ENCODE measurements around the gene NCAM1.

NCAM1 gene

GRCh38 chr11:113073290-113073953 lies 112.2 kb downstream of the NCAM1 start (continued):
- TF ChIP-seq, protein P1, sequence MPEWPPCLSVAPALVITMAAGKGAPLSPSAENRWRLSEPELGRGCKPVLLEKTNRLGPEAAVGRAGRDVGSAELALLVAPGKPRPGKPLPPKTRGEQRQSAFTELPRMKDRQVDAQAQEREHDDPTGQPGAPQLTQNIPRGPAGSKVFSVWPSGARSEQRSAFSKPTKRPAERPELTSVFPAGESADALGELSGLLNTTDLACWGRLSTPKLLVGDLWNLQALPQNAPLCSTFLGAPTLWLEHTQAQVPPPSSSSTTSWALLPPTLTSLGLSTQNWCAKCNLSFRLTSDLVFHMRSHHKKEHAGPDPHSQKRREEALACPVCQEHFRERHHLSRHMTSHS (tag by site-specific recombination; IDR thresholded peaks at IDR 0.05): no peak
- no peak for TF ChIP-seq ZBTB17 (tag by site-specific recombination; IDR thresholded peaks at IDR 0.05)
- TF ChIP-seq, protein P2, sequence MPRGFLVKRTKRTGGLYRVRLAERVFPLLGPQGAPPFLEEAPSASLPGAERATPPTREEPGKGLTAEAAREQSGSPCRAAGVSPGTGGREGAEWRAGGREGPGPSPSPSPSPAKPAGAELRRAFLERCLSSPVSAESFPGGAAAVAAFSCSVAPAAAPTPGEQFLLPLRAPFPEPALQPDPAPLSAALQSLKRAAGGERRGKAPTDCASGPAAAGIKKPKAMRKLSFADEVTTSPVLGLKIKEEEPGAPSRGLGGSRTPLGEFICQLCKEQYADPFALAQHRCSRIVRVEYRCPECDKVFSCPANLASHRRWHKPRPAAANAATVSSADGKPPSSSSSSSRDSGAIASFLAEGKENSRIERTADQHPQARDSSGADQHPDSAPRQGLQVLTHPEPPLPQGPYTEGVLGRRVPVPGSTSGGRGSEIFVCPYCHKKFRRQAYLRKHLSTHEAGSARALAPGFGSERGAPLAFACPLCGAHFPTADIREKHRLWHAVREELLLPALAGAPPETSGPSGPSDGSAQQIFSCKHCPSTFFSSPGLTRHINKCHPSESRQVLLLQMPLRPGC (tag by site-specific recombination; IDR thresholded peaks at IDR 0.05): no peak
- no peak for TF ChIP-seq ZNF677 (tag by site-specific recombination; IDR thresholded peaks at IDR 0.05)
- TF ChIP-seq BCL11B (tag by site-specific recombination; IDR thresholded peaks at IDR 0.05; ENCODE audit: low read depth): no peak
- TF ChIP-seq KLF7 (tag by site-specific recombination; IDR thresholded peaks at IDR 0.05; ENCODE audit: borderline replicate concordance): no peak
- no peak for TF ChIP-seq ZFP3 (tag by site-specific recombination; IDR thresholded peaks at IDR 0.05; ENCODE audit: low read depth)
- TF ChIP-seq PRDM10 (tag by site-specific recombination; IDR thresholded peaks at IDR 0.05): no peak
- no peak for TF ChIP-seq ZNF37A (tag by site-specific recombination; IDR thresholded peaks at IDR 0.05)
- TF ChIP-seq GLI4 (tag by site-specific recombination; IDR thresholded peaks at IDR 0.05): no peak
- no peak for TF ChIP-seq ZNF621 (tag by site-specific recombination; IDR thresholded peaks at IDR 0.05)
- TF ChIP-seq SP2 (tag by site-specific recombination; IDR thresholded peaks at IDR 0.05): no peak
- TF ChIP-seq, protein P3, sequence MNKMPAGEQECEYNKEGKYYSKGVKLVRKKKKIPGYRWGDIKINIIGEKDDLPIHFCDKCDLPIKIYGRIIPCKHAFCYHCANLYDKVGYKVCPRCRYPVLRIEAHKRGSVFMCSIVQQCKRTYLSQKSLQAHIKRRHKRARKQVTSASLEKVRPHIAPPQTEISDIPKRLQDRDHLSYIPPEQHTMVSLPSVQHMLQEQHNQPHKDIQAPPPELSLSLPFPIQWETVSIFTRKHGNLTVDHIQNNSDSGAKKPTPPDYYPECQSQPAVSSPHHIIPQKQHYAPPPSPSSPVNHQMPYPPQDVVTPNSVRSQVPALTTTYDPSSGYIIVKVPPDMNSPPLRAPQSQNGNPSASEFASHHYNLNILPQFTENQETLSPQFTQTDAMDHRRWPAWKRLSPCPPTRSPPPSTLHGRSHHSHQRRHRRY (tag by site-specific recombination; IDR thresholded peaks at IDR 0.05): no peak
- TF ChIP-seq, protein P4, sequence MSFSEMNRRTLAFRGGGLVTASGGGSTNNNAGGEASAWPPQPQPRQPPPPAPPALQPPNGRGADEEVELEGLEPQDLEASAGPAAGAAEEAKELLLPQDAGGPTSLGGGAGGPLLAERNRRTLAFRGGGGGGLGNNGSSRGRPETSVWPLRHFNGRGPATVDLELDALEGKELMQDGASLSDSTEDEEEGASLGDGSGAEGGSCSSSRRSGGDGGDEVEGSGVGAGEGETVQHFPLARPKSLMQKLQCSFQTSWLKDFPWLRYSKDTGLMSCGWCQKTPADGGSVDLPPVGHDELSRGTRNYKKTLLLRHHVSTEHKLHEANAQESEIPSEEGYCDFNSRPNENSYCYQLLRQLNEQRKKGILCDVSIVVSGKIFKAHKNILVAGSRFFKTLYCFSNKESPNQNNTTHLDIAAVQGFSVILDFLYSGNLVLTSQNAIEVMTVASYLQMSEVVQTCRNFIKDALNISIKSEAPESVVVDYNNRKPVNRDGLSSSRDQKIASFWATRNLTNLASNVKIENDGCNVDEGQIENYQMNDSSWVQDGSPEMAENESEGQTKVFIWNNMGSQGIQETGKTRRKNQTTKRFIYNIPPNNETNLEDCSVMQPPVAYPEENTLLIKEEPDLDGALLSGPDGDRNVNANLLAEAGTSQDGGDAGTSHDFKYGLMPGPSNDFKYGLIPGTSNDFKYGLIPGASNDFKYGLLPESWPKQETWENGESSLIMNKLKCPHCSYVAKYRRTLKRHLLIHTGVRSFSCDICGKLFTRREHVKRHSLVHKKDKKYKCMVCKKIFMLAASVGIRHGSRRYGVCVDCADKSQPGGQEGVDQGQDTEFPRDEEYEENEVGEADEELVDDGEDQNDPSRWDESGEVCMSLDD (tag by site-specific recombination; IDR thresholded peaks at IDR 0.05): no peak
- no peak for TF ChIP-seq ZNF514 (tag by site-specific recombination; IDR thresholded peaks at IDR 0.05)

- no peaks in the 10 kb centered on the region for H3K9me3 ChIP-seq (ENCODE audit: control insufficient read depth, insufficient read depth, low read depth, low read length)
- POLR2A ChIA-PET: no interaction called here
- no peak overlapping the region for H3K27ac ChIP-seq (ENCODE audit: extremely low read depth, low read depth, low read length)
- H3K36me3 ChIP-seq (ENCODE audit: control insufficient read depth in 2 of 2, insufficient read depth in 1 of 2, low read length in 2 of 2): no peaks in the 10 kb centered on the region
- CTCF ChIA-PET: no interaction called here
- H3K4me3 ChIP-seq (ENCODE audit: low read depth, low read length): no peak overlapping the region
- no peaks in the 10 kb centered on the region for H3K4me1 ChIP-seq (ENCODE audit: control insufficient read depth, insufficient read depth, low read length)
- TF ChIP-seq ZNF48 (tag by site-specific recombination; IDR thresholded peaks at IDR 0.05): no peak
- TF ChIP-seq ZIC2 (tag by site-specific recombination; IDR thresholded peaks at IDR 0.05): no peak
- TF ChIP-seq, protein P5, sequence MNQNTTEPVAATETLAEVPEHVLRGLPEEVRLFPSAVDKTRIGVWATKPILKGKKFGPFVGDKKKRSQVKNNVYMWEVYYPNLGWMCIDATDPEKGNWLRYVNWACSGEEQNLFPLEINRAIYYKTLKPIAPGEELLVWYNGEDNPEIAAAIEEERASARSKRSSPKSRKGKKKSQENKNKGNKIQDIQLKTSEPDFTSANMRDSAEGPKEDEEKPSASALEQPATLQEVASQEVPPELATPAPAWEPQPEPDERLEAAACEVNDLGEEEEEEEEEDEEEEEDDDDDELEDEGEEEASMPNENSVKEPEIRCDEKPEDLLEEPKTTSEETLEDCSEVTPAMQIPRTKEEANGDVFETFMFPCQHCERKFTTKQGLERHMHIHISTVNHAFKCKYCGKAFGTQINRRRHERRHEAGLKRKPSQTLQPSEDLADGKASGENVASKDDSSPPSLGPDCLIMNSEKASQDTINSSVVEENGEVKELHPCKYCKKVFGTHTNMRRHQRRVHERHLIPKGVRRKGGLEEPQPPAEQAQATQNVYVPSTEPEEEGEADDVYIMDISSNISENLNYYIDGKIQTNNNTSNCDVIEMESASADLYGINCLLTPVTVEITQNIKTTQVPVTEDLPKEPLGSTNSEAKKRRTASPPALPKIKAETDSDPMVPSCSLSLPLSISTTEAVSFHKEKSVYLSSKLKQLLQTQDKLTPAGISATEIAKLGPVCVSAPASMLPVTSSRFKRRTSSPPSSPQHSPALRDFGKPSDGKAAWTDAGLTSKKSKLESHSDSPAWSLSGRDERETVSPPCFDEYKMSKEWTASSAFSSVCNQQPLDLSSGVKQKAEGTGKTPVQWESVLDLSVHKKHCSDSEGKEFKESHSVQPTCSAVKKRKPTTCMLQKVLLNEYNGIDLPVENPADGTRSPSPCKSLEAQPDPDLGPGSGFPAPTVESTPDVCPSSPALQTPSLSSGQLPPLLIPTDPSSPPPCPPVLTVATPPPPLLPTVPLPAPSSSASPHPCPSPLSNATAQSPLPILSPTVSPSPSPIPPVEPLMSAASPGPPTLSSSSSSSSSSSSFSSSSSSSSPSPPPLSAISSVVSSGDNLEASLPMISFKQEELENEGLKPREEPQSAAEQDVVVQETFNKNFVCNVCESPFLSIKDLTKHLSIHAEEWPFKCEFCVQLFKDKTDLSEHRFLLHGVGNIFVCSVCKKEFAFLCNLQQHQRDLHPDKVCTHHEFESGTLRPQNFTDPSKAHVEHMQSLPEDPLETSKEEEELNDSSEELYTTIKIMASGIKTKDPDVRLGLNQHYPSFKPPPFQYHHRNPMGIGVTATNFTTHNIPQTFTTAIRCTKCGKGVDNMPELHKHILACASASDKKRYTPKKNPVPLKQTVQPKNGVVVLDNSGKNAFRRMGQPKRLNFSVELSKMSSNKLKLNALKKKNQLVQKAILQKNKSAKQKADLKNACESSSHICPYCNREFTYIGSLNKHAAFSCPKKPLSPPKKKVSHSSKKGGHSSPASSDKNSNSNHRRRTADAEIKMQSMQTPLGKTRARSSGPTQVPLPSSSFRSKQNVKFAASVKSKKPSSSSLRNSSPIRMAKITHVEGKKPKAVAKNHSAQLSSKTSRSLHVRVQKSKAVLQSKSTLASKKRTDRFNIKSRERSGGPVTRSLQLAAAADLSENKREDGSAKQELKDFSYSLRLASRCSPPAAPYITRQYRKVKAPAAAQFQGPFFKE (tag by site-specific recombination; IDR thresholded peaks at IDR 0.05; ENCODE audit: borderline replicate concordance): no peak
- TF ChIP-seq ZNF747 (tag by site-specific recombination; IDR thresholded peaks at IDR 0.05): no peak
- TF ChIP-seq KLF8 (tag by site-specific recombination; IDR thresholded peaks at IDR 0.05): no peak
- no peak for TF ChIP-seq ZNF10 (tag by site-specific recombination; IDR thresholded peaks at IDR 0.05)
Measured at GRCh38 chr11:113075586-113076095, 114.4 kb downstream of the NCAM1 start.

Measured in HEK293 (cell line).